Myocyte (in vitro differentiated cells): ENCODE data around the gene FGD3. TPM values are rescaled to one million over a fixed set of nuclear protein-coding genes. Genes with fewer than 3 reads are reported as not detected.
A peak's percentile ranks its signal among the peaks of the same experiment; 100 is the strongest.

Experiments used
- DNase-seq: peaks from one replicate; pipeline ENCODE4 v3.0.0-alpha.2; 2012; ENCODE audit warnings: low read depth
- total RNA-seq: library from RNA; depleted of rRNA; stranded (reverse); fragments of >200 nt; gene quantifications from 2 replicates; pipeline ENCODE4 v1.2.3, GENCODE V29; 2014

Gene FGD3
- total RNA-seq, 1 donor from 2014 or later = 0.86 TPM

DNA sequence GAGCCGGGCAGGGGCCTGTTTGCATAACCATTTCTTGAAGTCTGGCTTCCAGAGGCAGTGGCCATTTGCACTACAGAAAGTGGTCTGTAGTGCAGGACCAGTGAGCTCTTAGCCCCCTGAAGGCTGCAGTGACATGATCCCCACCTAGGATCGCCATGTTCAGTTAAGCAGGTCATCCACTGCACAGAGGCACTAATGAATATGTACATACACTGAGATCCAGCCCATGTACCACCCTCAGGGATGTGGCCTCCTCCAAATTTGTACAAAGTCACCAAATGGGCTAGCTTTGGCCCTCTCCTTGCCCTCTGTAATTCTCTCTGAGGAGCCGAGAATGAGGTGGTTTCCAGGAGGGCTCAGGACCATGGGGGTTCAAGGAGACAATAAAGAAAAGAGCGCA, 102.9 kb downstream of the FGD3 start:
- no peak for DNase-seq

- peak; percentile 15 for DNase-seq
Measured at GRCh38 chr9:93051680-93052089, 104.4 kb downstream of the FGD3 start.

DNA sequence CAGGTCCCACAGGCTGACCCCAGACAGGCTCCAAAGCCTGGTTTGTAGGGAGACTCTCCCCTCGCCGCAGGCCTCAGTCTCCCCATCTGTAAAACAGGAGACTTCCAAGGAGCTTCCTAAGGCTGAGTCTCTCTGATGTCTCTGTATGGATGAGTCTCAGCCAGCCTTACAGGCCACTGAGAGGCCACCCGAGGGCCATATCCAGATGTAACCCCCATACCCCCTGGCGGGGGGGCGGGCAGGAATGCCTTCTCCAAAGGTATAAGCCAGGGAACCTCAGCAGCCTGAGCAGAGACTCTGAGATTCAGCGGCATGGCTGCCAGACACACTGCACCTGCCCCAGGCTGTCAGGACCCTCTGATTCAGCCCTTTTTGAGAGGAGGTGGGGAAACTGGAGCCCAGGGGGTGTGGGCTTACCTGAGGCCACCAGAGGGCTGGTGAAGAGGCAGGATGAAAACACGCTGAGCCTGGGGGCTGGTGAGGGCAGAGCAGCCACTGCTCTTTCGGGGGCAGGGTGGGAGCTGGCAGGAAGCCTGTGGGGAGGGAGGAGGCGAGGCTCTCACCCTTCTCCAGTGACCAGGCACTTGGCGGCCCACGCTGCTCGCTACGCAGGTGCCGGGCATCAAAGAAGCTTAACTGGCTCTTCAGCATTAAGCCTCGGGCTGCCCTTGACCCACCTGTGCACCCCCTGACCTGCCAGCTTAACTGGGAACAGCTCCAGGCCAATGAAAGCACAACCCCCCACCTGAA, 105.6 kb downstream of the FGD3 start:
- no peak for DNase-seq

DNA sequence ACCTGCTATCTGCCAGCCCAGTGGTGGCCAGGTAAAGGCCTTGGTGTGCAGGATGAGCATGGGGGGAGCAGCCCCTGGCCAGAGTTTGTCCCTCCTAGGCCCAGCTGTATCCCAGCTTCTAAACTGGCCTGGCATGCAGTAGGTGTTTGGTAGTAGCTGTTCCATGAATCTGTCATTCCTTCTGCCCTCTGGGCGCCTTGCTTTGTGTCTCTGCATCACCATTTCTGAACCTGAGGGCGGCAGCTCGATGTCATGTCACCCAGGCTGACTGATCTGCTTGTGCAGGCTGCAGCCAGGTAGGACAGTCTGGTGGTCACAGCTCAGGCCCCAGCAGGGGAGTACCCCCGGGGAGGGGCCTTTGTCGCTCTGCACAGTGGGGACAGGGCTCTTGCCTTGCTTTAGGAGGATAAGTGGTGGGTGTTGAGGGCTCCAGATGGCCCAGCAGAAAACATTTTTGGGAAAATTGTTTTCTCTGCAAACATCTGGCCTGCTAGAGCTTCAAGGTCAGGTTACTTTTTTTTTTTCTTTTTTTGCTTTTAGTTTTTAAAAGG, 106.5 kb downstream of the FGD3 start:
- no peak for DNase-seq

- no peak for DNase-seq
Measured at GRCh38 chr9:93054758-93055704, 107.7 kb downstream of the FGD3 start.

DNA sequence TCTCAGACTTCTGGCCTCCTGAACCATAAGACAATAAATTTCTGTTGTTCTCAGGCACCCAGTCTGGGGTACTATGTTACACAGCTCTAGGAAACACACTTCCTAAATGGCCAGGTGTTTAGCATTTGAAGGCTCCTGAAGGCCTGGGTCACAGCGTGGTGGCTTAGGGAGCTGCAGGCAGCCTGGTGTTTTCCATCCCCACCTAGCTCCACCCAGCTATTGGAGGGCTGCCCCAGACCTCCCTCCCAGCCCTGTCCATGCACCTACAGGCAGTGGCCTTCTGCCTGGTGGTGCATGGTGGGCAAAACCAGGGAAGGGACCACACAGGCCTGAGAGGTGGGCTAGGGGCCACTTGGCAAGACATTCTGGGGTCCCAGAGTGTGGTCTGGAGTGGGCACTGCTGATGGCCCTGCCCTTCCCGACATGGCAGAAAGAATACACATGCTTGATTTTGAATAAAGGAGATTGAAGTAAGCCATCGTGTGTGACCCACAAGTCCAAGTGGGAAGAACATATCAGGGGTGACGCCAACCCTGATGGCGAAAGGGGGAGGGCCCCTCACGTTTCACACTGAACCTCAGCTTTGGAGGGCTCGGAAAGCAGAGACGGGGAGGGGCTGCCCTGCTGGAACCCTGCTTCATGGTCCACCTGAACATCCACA, 109.8 kb downstream of the FGD3 start:
- no peak for DNase-seq

- no peak for DNase-seq
Measured at GRCh38 chr9:93057703-93058354, 110.5 kb downstream of the FGD3 start.

DNA sequence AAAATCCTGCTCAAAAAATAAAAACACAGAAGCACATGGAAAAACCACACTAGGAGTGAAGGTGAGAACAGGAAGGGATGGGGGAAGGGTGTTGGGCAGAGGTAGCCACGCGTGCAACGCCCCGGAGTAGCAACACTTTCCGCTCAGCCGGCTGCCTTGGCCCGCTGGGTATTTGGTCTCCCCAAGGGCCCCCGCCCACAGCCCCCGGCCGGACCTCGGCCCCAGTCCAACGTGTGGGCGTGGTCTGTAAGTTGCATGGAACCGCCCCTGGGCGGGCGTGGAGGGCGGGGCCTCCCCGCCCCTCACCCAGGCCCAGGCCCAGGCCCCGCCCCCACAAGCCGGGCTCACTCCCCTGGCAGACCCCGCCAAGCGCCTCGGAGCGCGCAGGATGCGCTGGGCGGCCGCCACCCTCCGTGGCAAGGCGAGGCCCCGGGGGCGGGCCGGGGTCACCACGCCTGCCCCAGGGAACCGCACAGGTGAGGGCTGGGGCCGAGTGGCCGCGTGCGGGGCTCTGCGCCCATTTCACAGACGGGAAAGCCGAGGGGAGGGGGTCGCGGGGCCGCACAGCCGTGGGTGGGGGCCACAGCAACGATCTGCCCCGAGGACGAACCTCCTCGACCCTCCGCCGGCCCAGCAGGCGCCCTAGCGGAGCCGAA, 111.2 kb downstream of the FGD3 start, which contains the start of gene SUSD3:
TSS of gene SUSD3 (plus strand) at position 347 of the 656 bp plus-strand sequence. CDS start at position 389, 42 bp downstream.
- no peak for DNase-seq

- no peak for DNase-seq
Measured at GRCh38 chr9:93059011-93059714, 111.8 kb downstream of the FGD3 start.

- DNase-seq = no peak
Measured at GRCh38 chr9:93059715-93060578, 112.6 kb downstream of the FGD3 start.

DNA sequence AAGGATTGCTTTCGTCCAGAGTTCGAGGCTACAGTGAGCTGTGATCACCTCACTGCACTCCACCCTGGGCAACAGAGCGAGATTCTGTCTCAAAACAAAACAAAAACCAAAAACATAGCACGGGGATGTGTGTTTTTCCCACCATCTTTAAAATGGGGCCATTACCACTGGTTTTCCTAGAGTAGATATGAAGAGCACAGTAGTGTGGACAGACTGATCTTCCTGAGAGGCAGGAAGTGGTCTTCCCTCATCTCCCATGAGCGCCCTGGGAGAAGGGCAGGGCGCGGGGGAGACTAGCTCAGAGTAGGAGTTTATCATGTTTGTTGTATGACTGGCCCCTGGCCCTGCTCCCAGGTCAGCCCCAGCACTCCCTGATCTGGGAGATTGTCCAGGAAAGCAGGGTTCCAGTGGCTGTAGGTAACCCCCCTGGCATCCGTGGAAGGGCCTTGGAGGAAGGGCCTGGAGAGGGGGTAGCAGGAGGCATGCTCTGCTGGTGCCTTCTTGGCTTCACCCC, 113.5 kb downstream of the FGD3 start:
- no peak for DNase-seq

- no peak for DNase-seq
Measured at GRCh38 chr9:93061260-93061751, 114.0 kb downstream of the FGD3 start.

GRCh38 chr9:93061791-93062763, 114.8 kb downstream of the FGD3 start:
- no peak for DNase-seq

GRCh38 chr9:93064392-93065134, 117.2 kb downstream of the FGD3 start:
- DNase-seq = peak; percentile 52

- peak; percentile 57 for DNase-seq
Measured at GRCh38 chr9:93065135-93065720, 117.9 kb downstream of the FGD3 start.
